Stimulated activated naive CD8-positive, alpha-beta T cell treated with anti-CD3 and anti-CD28 coated beads, Interleukin-15, Interleukin-2, amounts not matched to agents 100 U/mL and 50 U/mL, for 24 hours (primary cell): Measurements from ENCODE around the gene BSG.
"Not testable (repeated sequence)": the region's sequence is repeated elsewhere in the genome, so short reads cannot be mapped to it uniquely, and the experiment has no call there.

Experiments
- ATAC-seq: fragments of 150-1000 bp; cut with Tn5 transposase; one replicate; pipeline ENCODE4 v1.10.0; 2021
- DNase-seq: peaks from one replicate; pipeline ENCODE4 v3.0.0; 2021

BSG gene

GRCh38 chr19:588093-588740 is 15.8 kb downstream of the BSG start:
- peak; percentile 57 for ATAC-seq
- DNase-seq: peak; percentile 75

GRCh38 chr19:588741-589692 is 16.6 kb downstream of the BSG start:
- DNase-seq (no peak), ATAC-seq (no peak)

DNA sequence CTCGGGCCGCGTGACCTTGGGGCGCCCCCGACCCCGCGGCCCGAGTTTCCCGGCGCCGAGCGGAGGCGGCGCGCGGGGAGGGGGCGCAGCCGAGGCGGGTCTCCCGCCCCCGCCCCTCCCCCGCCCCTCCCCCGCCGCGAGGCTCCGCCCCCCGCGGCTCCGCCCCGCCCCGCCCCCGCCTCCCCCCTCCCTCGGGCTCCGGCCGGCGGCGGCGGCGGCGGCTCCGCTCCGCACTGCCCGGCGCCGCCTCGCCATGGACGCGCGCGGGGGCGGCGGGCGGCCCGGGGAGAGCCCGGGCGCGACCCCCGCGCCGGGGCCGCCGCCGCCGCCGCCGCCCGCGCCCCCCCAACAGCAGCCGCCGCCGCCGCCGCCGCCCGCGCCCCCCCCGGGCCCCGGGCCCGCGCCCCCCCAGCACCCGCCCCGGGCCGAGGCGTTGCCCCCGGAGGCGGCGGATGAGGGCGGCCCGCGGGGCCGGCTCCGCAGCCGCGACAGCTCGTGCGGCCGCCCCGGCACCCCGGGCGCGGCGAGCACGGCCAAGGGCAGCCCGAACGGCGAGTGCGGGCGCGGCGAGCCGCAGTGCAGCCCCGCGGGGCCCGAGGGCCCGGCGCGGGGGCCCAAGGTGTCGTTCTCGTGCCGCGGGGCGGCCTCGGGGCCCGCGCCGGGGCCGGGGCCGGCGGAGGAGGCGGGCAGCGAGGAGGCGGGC is 17.4 kb downstream of the BSG start, which contains the start of gene HCN2:
Gene HCN2 (plus strand): TSS at position 189 of the 703 bp plus-strand sequence. CDS start 65 bp downstream, at position 254.
- DNase-seq (no peak), ATAC-seq (no peak)

DNA sequence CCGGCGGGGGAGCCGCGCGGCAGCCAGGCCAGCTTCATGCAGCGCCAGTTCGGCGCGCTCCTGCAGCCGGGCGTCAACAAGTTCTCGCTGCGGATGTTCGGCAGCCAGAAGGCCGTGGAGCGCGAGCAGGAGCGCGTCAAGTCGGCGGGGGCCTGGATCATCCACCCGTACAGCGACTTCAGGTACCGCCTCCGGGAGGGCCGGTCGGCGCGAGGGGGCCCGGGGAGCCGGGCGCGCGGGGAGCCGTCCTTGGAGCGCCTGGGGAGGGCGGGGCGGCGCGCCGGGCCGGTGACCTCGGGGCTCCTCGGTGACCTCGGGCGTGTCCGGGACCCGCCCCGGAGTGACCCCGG is 18.0 kb downstream of the BSG start:
- no peak for DNase-seq
- peak; percentile 17 for ATAC-seq

DNA sequence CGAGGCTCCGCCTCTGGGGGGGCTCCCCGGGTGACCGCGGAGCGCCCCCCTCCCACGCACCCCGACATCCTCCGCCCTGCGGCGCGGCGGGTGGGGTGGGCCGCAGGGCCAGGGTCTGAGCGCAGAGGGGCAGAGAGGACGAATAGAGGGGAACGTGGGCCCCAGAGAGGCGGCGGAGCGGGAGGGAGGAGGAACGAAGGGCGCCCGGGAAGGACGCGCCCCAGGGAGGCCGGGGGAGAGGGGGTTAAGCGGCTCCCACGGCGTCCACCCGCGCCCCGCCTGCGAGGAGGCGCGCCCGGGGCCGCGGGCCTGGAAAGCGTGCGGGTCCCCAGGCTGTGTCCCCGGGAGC is 18.3 kb downstream of the BSG start:
- DNase-seq: no peak
- no peak for ATAC-seq

DNA sequence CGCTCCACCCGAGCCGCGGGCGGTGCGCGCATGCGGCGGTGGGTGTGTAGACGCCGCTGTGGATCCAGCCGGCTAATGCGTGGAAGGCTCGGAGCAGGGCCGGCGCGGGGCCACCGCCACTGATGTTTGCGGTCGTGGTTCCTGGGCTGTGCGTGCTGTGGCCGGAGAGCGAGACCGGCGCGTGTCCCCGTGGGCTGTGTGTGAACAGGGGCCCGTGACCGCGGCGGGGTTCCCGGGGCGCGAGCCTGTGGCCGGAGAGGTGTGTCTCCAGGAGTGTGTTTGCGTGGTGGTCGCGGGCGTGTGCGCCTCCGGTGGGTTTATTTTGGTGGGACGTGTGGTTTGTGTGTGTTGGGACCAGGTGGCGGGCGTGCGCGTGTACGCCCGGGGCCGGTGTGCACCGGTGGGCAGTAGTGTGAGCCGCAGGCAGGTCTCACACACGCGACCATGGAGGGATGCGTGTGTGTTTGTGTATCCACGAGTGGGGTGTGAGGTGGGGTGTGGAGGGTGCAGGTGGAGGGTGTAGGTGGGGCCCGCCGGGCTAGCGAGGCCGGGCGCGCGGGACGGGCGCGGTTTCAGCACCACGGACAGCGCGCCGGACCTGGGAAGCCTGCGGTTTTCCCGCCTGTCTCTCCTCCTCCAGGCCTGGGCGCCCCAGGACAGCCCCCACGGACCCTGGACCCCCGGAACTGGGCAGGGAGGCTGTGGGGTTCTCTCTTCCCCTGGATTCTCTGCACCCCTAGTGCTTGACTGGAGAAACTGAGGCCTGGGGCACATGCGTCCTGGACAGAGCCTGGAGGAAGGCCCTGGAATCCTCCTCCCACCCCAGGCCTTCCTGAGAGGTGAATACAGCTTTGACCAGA is 18.9 kb downstream of the BSG start:
- ATAC-seq (no peak), DNase-seq (no peak)

GRCh38 chr19:592101-592500 is 19.7 kb downstream of the BSG start:
- ATAC-seq (no peak), DNase-seq (no peak)

GRCh38 chr19:593055-593454 is 20.7 kb downstream of the BSG start:
- no peak for DNase-seq
- no peak for ATAC-seq

- ATAC-seq: no peak
- DNase-seq: no peak
These were observed 21.1 kb downstream of the BSG start for GRCh38 chr19:593505-593904.

GRCh38 chr19:594265-594870 is 22.0 kb downstream of the BSG start:
- no peak for ATAC-seq

GRCh38 chr19:595326-596262 is 23.2 kb downstream of the BSG start:
- DNase-seq: no peak
- no peak for ATAC-seq

More at GRCh38 chr19:594265-594870, 22.0 kb downstream of the BSG start:
- no peak for DNase-seq

DNA sequence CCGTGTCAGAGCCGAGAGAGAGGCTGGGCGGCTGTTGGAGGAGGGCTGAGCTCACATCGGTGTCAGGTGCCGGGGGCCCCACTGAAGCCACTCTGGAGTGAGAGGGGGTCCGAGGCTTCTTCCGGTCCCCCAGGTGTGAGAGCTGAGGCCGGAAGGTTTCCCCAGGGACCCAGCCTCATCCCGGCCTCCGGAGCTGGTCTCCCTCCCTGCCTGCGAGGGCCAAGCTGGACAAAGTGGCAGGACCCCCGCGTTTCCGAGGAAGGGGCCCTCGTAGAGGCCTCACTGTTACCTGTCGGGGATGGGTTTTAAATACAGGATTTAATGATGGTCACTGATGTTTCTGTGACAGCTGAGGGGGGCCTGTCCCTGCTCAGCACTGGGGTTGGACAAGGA is 23.9 kb downstream of the BSG start:
- DNase-seq (no peak), ATAC-seq (no peak)

- DNase-seq: no peak
- ATAC-seq: no peak
These were observed 25.3 kb downstream of the BSG start for GRCh38 chr19:597406-598315.

DNA sequence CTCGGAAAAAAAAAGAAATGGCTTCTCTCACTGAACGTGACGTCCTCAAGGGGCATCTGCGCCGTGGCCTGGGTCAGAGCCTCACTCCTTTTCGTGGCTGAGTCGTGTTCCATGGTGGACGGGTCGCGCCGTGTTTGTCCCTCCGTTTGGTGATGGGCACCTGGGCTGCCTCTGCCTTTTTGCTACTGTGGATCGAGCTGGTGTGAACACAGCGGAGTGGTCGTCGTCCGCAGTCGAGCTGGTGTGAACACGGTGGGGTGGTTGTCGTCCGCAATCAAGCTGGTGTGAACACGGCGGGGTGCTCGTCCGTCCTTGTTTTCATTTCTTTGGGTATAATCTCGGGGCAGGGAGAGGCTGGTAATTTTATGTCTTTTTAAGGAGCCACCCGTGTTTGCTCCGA is 28.9 kb downstream of the BSG start:
- DNase-seq (no peak), ATAC-seq (no peak)

DNA sequence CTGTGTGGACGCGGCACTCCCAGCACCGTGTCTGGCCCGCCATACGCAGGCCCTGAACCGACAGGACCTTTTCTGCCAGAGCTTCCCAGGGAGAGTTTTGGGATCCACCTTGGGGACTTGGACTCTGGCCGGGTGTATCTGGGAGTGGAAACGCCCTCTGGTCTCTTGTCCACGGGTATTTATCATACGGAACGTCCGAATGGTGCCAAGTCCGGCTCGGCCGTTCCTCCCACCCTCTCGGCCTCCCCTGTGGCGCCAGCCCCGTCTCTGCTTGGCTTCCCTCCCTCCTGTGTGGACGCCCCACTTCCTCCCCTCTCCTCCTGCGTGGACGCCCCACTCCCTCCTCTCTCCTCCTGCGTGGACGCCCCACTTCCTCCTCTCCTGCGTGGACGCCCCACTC is 29.4 kb downstream of the BSG start:
- ATAC-seq (no peak), DNase-seq (no peak)

DNA sequence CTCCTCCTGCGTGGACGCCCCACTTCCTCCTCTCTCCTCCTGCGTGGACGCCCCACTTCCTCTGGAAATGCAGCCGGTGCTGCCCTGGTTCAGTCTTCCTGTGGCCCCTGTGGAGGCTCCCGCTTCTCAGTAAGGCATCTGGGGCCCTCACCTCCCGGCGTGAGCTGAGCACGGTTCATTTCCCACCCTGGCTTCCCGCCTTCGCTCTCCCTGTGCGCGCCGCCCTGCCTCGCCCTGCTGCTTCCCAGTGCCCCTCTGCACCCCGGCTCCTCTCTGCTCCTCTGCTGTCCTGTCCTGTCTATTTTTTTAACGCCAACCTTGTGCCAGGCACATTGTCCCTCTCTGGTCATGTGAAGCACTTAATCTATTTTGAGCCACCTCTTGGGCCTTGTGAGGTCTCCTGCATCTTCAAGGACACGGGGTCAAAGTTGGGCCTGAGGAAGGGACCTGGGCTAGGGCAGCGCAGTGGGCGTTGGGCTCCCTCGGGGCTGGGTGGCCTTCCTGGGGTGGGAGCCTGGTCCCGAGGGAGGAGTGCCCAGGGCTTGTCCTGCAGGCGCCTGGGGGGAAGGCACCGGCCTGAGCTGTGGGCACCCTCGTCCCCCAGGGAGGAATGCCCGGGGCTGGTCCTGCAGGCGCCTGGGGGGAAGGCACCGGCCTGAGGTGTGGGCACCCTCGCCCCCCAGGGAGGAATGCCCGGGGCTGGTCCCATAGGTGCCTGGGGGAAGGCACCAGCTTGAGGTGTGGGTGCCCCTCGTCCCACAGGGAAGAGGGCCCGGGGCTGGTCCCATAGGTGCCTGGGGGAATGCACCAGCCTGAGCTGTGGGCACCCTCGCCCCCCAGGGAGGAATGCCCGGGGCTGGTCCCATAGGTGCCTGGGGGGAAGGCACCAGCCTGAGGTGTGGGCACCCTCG is 30.2 kb downstream of the BSG start:
- ATAC-seq: no peak

DNA sequence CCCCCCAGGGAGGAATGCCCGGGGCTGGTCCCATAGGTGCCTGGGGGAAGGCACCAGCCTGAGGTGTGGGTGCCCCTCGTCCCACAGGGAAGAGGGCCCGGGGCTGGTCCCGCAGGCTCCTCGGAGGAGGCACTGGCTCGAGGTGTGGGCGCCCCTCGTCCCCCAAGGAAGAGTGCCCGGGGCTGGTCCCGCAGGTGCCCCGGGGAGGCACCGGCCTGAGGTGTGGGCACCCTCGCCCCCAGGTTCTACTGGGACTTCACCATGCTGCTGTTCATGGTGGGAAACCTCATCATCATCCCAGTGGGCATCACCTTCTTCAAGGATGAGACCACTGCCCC is 30.9 kb downstream of the BSG start:
- not testable (repeated sequence) for DNase-seq, ATAC-seq

More for the DNA sequence above, 30.2 kb downstream of the BSG start:
- no peak for DNase-seq

- not testable (repeated sequence) for ATAC-seq, DNase-seq
These were observed 31.4 kb downstream of the BSG start for GRCh38 chr19:603779-604178.
